ENCODE measurements around the gene TLCD3B.

The TLCD3B gene

DNA sequence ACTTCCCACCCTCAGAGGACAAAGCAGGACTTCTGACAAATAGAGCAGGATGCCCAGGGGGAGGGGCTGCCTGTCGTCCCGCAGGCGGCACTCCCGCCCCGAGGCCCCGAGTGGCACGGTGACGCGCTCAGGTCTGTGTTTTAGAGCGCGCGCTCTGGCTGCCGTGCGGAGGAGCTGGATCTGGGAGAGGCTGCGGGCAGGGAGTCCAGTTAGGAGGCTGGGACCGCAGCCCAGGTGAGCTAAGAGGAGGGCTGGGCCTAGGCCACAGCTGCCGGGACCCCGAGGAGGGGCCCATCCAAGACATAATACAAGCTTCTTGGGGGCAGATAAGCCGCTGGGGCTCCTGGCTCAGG lies 26.7 kb downstream of the TLCD3B start:
- DNase-seq = no peak

DNA sequence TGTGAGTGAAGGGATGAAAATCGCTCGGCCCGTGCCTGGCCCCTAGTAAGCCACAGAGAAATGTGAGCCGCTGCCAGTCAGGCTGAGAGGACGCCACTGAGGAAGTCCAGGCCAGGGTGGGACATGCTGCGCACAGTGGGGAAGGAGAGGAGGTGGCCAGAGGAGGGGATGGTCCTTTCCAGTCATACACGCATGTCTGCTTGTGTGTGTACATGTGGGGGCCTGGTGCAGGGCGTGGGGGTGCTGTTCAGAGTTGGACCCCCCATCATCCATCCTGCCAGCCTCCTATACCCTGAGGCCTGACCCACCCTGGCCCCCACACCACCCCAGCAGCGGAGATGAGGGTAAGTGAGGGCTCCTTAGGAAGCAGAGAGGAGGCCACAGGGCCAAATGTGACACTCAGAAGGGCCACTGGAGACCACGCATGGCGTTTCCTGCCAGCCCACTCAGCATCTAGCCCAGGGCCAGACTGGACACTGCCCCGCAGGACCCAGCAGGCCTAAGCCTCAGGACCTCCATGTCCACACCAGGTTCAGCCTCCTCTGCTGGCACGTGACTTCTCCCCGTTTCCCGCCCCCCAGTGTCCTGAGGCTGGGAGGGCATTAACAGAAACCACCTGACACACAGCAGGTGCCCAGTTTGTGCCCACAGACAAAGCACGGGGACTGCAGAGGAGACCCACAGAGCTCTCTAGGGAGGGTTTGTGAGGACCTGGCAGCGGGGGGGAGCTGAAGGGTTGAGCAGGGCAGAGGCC lies 27.2 kb downstream of the TLCD3B start:
- no peak for DNase-seq

DNA sequence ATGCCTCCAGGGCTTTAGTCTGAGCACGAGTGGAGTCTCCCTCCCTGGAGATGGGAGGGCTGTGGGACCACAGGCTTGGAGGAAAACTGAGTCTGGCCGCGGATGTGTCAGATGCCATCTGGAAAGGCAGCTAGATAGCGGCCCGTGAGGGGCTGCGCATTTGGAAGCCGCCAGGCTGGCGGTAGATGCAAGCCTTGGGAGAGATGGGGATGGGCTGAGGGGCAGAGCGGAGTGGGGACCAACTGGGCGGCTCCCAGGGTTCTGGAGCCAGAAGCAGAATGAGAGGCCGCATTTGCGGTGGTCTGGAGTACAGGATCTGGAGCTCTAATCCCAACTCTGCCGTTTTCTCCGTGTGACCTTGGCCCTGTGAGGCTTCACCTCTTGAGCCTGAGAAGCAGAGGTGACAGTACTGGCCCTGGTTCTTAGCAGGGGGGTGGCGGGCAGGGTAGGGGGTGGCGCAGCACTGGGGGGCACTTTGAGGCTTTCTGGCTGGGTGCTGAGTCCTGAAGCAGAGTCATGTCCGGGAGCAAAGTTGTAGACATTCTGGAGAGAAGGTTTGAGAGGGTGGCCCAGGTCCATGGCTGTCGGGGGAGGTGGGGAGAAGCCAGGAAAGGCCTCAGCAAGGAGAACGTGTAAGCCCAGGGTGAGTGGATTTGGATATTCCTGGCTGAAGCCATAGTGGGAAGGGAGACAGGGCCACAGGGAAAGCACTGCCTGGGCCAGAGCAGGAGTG lies 28.3 kb downstream of the TLCD3B start:
- DNase-seq = no peak

DNA sequence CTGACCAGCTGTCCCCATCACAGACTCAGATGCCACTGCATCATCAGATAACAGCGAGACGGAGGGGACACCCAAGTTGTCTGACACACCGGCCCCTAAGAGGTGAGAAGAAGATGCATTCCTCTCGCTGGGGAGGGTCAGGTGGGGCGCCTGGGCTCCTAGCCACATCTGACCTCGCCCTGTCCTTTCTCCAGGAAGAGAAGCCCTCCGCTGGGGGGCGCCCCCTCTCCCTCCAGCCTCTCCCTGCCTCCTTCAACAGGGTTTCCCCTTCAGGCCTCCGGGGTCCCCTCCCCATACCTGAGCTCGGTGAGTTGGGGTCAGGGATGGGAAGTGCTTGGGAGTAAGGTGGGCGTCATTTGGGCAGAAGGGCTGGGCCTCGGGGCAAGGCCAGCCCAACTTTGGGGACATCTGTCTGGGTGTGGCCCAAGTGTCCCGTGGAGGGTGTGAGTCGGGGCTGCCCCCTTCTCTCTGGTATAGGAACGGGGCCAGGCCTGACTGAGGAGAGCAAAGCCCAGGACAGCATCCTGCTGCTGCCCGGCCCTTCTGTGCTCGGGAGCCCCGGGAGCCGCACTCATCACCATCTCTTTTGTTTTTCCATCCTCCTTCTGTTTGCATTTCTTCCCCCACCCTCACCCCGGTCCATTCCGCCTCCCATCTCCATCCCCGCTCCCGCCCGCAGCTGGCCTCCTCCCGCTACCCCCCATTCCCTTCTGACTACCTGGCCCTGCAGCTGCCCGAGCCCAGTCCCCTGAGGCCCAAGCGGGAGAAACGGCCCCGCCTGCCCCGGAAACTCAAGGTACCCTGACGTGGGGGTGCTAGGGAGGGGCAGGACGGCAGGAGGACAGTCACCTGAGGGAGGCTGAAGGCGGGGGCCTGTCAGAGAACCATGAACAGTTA lies 30.1 kb downstream of the TLCD3B start:
- no peak for DNase-seq

DNA sequence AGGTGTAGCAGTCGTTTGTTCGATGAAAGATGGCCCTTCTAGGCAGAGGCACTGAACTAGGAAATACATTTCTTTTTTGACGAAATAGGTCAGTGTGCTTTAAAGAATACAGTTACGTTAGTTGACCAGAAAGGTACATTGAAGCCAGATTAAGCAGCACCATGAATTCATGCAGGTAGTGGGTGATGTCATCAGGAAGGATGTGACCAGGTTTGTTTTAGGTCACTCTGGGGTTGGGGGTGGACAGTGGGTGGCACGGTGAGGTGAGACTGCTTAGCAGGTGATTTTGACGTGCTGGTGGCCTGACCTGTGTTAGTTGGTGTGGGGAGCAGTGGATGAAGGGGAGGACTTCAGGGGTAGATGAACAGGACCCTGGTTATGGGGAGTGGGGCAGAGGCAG lies 31.5 kb downstream of the TLCD3B start:
- no peak for DNase-seq

DNA sequence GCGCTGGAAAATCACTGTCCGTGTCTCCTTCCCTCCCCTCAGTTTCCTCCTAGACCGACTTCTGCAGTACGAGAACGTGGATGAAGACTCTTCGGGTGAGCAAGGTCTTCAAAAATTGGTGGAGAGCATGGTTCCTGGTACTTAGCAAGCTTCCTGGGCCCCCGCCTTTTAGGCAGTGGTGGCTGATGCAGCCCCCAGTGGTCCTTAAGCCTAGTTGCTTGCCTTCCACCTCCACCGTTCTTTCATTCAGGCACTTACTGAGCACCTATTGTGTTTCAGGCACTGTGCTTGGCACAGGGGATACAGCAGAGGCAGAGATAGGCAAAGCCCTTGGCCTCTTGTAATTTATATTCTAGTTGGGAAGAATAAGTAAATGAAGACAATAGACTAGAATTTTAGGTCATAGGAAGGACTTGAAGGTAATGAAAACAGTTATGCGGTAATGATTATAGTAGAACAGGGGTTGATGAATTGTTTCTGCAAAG lies 34.3 kb downstream of the TLCD3B start:
- no peak for DNase-seq

DNA sequence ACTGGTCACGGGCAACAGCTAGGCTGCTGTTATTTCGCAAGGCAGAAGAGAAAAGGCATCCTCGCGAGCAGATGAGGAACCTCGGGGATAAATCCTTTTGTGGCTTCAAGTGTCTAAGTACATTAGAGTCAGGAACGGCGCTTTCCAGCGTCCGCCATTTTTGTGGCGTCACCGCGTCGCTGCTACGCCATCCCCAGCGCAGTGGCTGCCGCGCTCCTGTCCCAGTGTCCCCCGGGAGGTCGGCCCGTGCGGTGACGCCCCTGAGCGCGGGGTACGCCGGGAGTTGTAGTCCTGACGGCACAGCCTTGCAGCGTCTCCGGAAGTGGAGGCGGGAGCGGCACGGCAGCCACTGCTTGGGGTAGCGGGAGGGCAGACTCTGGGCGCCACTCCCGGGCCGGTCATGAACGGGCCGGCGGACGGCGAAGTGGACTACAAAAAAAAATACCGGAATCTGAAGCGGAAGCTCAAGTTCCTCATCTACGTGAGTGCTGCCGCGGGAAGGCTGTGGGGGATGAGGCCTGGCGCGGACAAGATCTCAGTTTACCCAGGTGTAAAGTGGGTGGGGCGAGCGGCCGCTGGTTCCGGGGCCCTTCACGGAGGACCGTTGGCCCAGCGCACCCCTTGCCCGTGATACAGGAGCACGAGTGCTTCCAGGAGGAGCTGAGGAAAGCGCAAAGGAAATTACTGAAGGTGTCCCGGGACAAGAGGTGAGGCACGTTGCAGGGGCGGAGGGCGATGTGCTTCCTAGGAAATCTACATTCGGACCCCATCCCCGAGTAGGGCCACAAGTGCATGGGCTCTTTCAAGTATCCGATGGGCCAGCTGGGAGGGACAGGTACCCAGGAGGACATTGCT lies 34.9 kb downstream of the TLCD3B start, which contains the start of gene INO80E:
TSS of gene INO80E (plus strand) at position 331 of the 855 bp plus-strand sequence. CDS start at position 401, 70 bp downstream.
- DNase-seq = peak; percentile 97 to 98

DNA sequence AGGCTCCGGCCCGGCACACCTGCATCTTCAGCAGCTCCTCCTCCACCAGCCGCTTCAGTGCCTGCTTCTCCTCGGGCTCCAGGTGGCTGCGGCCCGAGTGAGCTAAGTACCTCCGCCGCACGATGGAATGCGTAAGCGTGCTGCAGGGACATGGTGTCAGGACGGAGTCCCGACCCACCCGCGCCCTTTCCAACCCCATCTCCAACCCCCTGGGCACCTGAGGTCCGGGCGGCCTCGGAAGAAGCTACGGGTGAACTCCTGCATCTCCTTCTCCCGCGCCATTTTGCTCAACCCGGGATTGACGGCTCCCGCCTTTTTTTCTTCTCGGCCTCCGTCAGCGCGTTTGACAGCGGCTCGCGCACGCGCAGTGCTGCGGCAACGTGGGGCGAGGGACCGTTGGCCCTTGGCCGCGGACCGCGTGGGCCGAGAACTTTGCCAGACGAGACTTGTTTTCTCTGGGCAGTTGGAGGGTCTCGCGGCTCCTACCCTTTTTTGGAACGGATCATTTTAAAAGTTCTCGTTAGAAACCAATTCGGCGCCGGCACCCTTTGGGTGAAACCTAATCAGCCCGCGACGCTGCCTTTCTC lies 35.7 kb downstream of the TLCD3B start, which contains the start of gene HIRIP3:
TSS of gene HIRIP3 (minus strand) at position 294 of the 587 bp plus-strand sequence. CDS start at position 282, 12 bp downstream.
- peak; percentile 86 to 90 for DNase-seq

DNA sequence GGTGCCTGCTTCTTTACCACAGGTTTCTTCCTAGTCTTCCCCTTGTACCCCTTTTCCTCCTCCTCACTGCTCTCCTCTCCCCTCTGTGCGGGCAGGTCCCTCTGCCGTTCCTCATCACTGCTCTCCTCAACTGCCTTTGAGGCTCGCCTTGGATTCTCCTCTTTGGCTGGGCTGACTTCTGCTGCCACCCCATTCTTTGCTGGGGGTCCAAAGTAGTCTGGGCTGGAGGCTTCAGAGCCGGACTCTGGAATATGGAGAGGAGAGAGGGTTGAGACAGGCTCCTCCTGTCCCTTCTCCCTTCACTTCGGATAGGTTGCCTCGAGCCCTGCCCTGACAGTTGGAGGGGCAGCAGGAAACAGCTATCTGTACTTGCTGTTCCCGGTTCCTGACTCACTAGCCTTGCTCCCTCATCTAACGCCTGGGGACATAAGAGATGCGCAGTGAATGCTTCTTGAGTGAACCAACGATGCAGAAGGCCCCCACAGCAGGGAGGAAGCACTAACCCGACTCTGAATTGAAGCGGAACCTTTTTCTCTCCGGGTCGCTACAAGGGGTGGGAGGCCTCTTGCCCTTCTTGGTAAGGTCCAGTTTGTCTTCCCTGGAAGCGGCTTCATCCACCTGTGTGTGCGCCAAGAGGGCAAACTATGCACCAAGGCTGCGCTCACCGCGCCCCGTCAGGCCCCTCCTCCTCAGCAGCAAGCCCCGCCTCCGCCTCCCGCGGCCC lies 36.3 kb downstream of the TLCD3B start:
- DNase-seq = no peak

DNA sequence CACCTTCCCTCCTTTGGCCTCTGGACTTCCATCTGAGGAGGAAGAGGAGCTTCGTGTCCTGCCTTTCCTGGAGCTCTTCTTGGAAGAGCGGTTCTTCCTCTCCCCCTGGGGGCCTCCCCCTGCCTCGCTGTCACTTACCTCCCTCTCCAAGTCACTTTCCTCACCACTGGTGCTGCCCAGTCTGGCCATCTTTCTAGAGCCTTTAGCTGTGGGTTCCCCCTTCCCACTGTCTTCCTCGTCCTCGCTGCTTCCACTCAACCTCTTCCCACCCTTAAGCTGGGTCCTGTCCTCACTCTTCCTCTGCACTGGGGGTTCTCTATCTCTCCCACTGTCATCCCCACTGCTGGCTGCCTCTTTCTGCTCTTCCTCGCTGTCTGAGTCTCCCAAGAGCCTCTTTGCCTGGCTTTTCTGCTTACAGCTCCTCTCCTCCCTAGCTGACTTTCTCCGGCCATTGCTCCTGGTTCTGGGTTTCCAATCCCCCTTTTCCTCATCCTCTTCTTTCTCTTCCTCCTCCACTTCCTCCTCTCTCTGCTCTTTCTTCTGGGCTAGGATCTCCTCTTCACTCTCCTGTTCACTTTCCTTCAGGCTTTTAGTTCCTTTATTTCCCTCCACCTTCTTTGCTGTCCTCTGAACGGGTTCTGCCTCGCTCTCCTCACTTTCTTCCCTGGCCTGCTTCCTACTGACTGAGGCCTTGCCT lies 37.0 kb downstream of the TLCD3B start:
- DNase-seq = no peak

DNA sequence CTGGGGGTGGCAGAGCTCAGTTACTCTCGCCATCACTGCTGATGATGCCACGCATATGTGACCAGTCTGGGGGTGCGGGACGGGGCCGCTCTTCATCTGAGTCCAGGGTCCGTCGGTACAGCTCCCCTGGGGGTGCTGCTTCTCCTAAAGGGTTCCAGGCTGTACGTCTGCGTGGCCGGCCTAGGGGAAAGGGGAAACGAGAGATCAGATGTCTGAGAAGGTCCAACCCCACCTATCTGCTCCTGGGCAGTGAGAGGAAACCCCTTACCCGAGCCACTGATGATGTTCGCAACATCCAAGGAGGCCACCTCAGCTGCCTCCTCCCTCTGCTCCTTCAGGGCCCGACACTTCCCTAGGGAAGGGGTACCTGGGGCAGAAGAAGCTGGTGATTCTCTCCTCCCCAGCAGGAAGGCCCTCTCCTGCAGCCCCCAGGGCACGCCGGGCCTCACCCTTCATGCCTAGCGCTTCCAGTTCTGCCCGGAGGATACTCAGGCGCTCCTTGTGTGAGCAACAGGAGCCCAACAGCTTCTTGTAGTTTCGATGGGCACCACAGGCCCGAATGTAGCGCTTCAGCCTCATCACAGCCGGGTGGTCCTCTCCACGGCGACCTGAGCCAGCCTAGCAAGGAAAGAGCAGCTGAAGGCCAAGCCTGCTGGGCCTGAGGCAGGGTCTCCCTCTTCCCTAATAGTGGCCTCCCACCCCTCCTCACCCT lies 37.7 kb downstream of the TLCD3B start:
- no peak for DNase-seq

DNA sequence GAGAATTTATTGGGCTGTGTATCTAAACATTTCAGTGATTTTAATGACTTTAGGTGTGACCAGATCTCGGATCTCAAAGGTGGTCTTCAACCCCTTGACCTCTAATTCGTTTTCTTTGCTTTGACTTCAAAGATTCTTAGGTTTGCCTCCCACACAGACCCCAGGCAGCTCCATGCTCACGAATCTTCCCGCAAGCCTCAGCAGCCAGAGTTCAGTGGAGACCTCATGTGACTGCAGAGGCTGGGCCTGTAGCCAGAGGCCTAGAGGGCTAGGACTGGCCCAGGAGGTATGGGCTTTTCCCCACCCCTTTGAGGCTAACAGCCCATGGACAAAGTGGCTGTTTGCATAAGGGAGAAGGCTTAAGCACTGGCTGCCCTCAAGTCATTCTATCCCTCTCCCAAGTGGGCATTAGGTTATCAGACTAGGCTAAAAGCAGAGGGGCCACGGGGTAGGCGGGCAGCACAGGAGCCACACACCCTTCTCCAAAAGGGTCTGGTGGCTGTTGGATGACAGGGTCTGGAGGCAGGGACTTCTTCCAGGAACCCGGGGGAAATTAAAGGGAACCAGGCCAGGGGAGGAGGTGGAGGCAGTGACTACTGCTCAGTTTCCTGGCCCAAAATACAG lies 38.6 kb downstream of the TLCD3B start:
- DNase-seq = no peak

DNA sequence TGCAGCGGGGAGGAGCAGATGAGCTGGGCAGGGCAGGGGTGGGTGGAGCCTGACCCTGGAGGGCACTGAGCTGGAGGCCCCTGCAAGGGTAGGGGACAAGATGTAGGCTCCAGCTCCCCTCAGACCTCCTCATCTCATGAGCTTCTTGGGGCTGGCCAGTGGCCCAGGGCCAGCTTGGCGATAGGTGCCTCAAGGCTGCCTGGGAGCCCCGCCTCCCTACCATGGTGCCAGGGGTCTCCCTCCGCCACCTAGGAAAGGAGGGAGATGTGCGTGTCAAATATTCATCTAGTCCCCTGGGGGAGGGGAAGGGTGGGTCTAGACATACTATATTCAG lies 39.5 kb downstream of the TLCD3B start:
- DNase-seq = no peak

DNA sequence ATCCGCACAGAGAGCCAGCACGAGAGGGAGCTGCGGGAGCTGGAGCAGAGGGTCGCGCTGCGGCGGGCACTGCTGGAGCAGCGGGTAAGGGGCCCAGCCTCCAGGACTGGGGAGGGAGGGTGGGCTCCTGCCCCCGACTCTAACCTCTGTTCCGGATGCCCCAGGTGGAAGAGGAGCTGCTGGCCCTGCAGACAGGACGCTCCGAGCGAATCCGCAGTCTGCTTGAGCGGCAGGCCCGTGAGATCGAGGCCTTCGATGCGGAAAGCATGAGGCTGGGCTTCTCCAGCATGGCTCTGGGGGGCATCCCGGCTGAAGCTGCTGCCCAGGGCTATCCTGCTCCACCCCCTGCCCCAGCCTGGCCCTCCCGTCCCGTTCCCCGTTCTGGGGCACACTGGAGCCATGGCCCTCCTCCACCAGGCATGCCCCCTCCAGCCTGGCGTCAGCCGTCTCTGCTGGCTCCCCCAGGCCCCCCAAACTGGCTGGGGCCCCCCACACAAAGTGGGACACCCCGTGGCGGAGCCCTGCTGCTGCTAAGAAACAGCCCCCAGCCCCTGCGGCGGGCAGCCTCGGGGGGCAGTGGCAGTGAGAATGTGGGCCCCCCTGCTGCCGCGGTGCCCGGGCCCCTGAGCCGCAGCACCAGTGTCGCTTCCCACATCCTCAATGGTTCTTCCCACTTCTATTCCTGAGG lies 40.0 kb downstream of the TLCD3B start:
- DNase-seq = no peak

DNA sequence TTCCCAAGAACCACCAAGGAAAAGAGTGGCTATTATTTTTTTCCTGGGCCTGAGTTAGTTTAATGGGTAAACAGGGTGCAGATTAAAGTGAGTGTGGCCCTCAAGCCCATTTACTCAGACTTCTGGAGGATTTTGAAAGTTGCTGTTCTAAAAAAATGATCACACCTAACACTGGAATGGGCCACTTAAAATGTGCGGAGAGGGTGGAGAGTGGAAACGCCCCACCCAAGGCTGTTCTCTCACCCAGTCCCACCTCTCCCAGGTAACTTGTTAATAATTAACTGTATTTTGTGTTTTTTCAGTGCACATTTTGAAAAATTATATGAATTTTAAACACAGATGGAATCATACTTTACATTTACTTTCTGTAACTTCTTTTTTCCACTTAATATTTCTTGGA lies 41.0 kb downstream of the TLCD3B start:
- no peak for DNase-seq

DNA sequence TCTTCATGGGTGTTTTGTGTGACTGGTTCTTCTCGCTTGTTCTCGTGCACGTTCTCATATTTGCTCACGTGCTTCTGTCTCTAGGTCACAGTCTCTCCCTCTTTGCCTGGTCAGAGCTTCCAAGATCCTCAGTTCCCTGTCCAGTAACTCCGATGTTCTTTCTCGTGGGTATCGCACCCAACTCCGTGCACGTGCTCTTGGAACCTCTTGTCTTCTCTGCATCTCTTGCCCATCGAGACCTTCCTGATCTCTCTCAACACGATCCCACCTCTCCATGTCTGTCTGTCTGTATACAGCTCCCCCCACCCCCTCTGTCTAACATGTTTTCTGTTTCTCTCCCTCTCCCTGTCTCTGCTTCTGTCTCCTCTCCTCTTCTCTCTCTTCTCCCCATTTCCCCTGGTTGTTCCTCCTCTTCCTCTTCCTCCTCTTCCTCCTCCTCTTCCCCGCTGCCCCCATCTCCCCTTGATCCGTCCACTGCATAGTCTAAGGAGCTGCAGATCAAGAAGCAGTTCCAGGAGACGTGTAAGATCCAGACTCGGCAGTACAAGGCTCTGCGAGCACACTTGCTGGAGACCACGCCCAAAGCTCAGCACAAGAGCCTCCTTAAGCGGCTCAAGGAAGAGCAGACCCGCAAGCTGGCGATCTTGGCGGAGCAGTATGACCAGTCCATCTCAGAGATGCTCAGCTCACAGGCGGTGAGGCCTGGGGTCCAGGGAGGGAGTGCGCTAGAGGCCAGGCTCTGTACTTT lies 41.8 kb downstream of the TLCD3B start:
- DNase-seq = no peak

DNA sequence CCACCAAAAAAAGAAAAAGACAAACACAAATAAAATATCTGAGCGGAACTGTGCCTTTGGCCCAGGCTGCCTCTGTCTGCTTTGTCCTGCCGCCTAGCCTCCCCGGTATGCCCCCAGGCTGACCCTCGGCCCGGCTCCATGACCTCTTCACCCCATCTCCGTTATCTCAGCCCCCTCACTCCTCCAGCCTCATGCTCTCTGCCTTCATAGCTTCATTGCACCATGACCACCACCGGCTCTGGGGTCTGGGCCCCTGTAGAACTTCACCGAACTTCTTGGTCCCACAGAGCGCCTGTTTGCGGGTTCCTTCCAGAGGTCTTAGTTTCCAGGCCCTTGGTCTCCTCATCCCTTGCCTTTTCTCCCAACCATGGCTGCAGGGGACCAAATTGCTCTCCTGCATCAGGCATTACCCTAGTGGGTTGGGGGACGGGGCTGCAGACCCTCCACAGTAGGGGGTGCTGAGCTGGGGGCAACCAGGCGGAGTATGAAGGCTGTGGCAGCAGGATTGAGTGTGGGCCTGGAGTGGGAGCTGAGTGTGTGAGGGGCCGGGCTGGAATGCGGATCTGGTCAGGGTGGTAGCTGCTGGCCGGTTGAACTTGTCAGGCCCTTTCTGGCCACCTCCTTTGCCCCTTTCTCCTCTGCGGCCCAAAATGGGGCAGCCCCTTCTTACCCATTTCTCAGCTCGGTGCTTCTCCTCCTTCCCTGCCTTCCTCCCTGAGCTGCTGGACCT lies 42.6 kb downstream of the TLCD3B start:
- no peak for DNase-seq
